Osteoblast (primary cell): ENCODE results near the gene MERTK. TPM values are rescaled to one million over a fixed set of nuclear protein-coding genes. Genes with fewer than 3 reads are reported as not detected.
"Not testable (repeated sequence)": the region's sequence is repeated elsewhere in the genome, so short reads cannot be mapped to it uniquely, and the experiment has no call there.

Source experiments
- DNase-seq: peaks from one replicate; pipeline ENCODE4 v3.0.0; 2011; ENCODE audit warnings: low spot score, mixed read lengths; ENCODE audit not compliant: insufficient read length; ENCODE audit errors: missing footprints
- H2AFZ ChIP-seq: 2 replicates; pipeline ENCODE4 v1.6.0; 2011; ENCODE audit warnings: mild to moderate bottlenecking, low read length
- H3K27ac ChIP-seq: 2 replicates; pipeline ENCODE4 v1.5.1; 2011; ENCODE audit warnings: mild to moderate bottlenecking, low read depth, low read length, moderate library complexity
- H3K27me3 ChIP-seq: 2 replicates; pipeline ENCODE4 v1.6.0; 2012; ENCODE audit warnings: mild to moderate bottlenecking, control low read depth, inconsistent platforms, low read length, moderate library complexity; ENCODE audit not compliant: insufficient read depth
- H3K36me3 ChIP-seq: 2 replicates; pipeline ENCODE4 v1.5.1; 2011; ENCODE audit warnings: mild to moderate bottlenecking, low read length, control low read depth, moderate library complexity; ENCODE audit not compliant: insufficient read depth
- H3K4me1 ChIP-seq: 2 replicates; pipeline ENCODE4 v1.5.1; 2011; ENCODE audit warnings: mild to moderate bottlenecking, low read length, control low read depth, moderate library complexity; ENCODE audit not compliant: insufficient read depth
- H3K4me2 ChIP-seq: 2 replicates; pipeline ENCODE4 v1.6.0; 2011; ENCODE audit warnings: mild to moderate bottlenecking, low read length; ENCODE audit not compliant: insufficient read depth
- H3K4me3 ChIP-seq: fragments of 200-600 bp; sonication (generic); 3 replicates; pipeline ENCODE4 v1.5.1; 2012; ENCODE audit warnings: mild to moderate bottlenecking, low read length, inconsistent platforms; ENCODE audit not compliant: insufficient read depth
- H3K79me2 ChIP-seq: 2 replicates; pipeline ENCODE4 v1.6.0; 2012; ENCODE audit warnings: mild to moderate bottlenecking, low read length, control low read depth, inconsistent platforms; ENCODE audit not compliant: insufficient read depth
- H3K9me3 ChIP-seq: 2 replicates; pipeline ENCODE4 v1.5.1; 2011; ENCODE audit warnings: low read depth, low read length, control low read depth
- H4K20me1 ChIP-seq: 2 replicates; pipeline ENCODE4 v1.6.0; 2012; ENCODE audit warnings: mild to moderate bottlenecking, low read length, control low read depth; ENCODE audit not compliant: insufficient read depth
- CTCF ChIP-seq: IDR thresholded peaks from 2 replicates; pipeline ENCODE4 v1.5.1; 2011; ENCODE audit warnings: mild to moderate bottlenecking, low read depth, low read length, moderate library complexity; ENCODE audit errors: extremely low read depth
- total RNA-seq: library from RNA; depleted of rRNA; stranded (reverse); fragments of >200 nt; gene quantifications from 2 replicates; pipeline ENCODE4 v1.2.3, GENCODE V29; 2012

Gene MERTK
- total RNA-seq, 1 donor, result 0.72 TPM

DNA sequence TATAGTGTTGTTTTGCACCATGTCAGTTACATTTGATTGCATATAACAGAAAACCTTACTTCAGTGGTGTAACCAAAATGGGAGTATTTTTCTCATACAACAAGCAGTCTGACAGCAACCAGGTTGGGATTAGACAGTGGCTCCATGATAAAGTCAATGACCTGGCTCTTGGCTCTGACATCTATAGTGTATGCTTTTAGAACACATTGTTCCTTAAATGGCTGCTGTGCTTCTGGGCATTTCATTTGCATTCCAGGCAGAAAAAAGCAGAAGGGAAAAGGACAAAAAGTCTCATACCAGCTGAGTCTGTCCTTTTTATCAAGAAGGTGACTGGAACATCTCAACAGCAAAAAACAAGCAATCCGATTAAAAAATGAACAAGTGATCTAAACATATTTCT lies 10.2 kb downstream of the MERTK start:
- no peaks in the 10 kb centered on the region for H3K4me1 ChIP-seq

DNA sequence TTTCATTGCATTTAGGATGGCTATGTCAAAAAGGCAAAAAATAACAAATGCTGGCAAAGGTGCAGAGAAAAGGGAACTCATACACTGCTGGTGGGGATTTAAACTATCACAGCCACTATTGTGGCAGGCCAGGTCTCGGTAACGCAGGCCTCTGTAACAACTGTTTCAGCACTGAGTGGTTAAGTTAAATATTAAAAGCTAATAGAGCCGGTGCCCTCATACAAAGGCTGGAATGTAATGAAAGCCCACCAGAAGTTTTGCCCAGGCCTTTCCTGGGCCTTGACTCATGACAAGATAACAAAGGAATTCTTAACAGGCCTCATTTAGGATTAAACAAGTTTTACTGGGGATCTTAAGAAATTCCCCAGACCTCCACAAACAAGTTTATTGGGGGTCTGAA lies 10.7 kb downstream of the MERTK start:
- H4K20me1 ChIP-seq, result no peaks in the 10 kb centered on the region
- H3K79me2 ChIP-seq, result no peaks in the 10 kb centered on the region
- no peak for TF ChIP-seq CTCF
- no peak overlapping the region for H3K27ac ChIP-seq
- no peaks in the 10 kb centered on the region for H3K9me3 ChIP-seq
- no peaks in the 10 kb centered on the region for H3K36me3 ChIP-seq
- no peak overlapping the region for H3K4me3 ChIP-seq
- H2AFZ ChIP-seq, result no peak overlapping the region
- no peak for DNase-seq
- no peaks in the 10 kb centered on the region for H3K4me1 ChIP-seq
- no peak overlapping the region for H3K4me2 ChIP-seq
- H3K27me3 ChIP-seq, result peaks cover 10% of the 10 kb centered on the region

More for the DNA sequence above, 10.2 kb downstream of the MERTK start:
- H3K79me2 ChIP-seq, result no peaks in the 10 kb centered on the region
- H4K20me1 ChIP-seq, result no peaks in the 10 kb centered on the region
- H3K27me3 ChIP-seq, result peaks cover 12% of the 10 kb centered on the region
- no peak for TF ChIP-seq CTCF
- no peaks in the 10 kb centered on the region for H3K36me3 ChIP-seq
- H3K4me2 ChIP-seq, result no peak overlapping the region
- DNase-seq, result no peak
- no peaks in the 10 kb centered on the region for H3K9me3 ChIP-seq
- no peak overlapping the region for H3K27ac ChIP-seq
- no peak overlapping the region for H3K4me3 ChIP-seq
- no peak overlapping the region for H2AFZ ChIP-seq

GRCh38 chr2:111909997-111910396 lies 11.6 kb downstream of the MERTK start:
- not testable (repeated sequence) for H3K4me3 ChIP-seq, H3K27ac ChIP-seq, H3K4me2 ChIP-seq, H2AFZ ChIP-seq, H3K36me3 ChIP-seq, DNase-seq, H3K79me2 ChIP-seq, H4K20me1 ChIP-seq, H3K9me3 ChIP-seq, H3K4me1 ChIP-seq
- peaks cover 12% of the 10 kb centered on the region for H3K27me3 ChIP-seq

DNA sequence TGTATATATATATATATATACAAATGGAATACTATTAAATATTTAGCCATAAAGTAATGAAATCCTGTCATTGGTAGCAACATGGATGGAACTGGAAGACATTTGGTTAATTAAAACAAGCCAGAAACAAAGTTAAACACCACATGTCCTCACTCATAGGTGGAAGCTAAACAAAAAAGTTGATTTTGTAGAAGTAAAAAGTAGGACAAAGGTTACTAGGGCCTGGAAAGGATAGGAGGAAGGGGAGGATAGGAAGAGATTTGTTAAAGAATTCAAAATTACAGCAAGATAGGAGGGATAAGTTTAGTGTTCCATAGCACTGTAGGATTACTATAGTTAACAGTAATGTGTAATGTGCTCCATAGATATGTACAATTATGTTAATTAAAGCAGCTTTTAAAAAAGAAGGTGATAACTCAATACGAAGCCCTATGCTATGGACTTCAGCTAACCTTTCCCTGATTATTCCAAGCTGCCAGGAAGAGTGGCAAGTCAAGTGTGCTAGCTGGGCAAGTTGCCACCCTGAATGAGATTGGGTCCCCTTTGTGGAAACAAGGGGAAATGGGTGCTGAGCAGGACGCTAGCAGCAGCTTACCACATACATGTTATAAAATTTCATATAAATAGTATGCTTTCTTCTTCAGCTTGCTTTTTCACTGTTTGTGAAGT lies 12.3 kb downstream of the MERTK start:
- Histone ChIP-seq H3K9me3 (no peaks in the 10 kb centered on the region), H4K20me1 (no peaks in the 10 kb centered on the region), H3K4me2 (no peak overlapping the region), H3K79me2 (no peaks in the 10 kb centered on the region), H3K4me3 (no peak overlapping the region), H3K4me1 (no peaks in the 10 kb centered on the region), H3K36me3 (no peaks in the 10 kb centered on the region), H2AFZ (no peak overlapping the region), H3K27me3 (peaks cover 14% of the 10 kb centered on the region), H3K27ac (no peak overlapping the region)
- TF ChIP-seq CTCF, result no peak
- DNase-seq, result no peak

- not testable (repeated sequence) for H3K4me3 ChIP-seq, H2AFZ ChIP-seq, H3K79me2 ChIP-seq, H4K20me1 ChIP-seq, H3K4me2 ChIP-seq, H3K9me3 ChIP-seq, H3K4me1 ChIP-seq, DNase-seq, H3K36me3 ChIP-seq, H3K27ac ChIP-seq
- H3K27me3 ChIP-seq, result peaks cover 14% of the 10 kb centered on the region
Observed at GRCh38 chr2:111911295-111911977, 13.0 kb downstream of the MERTK start.
